Measurements from ENCODE around the gene XYLT1. TPM values are rescaled to one million over a fixed set of nuclear protein-coding genes. Genes with fewer than 3 reads are reported as not detected.
A peak's percentile ranks its signal among the peaks of the same experiment; 100 is the strongest.
"Not testable (repeated sequence)": the region's sequence is repeated elsewhere in the genome, so short reads cannot be mapped to it uniquely, and the experiment has no call there.

Gene XYLT1
- total RNA-seq, 1 donor from 2014 or later, result 14.7 TPM

DNA sequence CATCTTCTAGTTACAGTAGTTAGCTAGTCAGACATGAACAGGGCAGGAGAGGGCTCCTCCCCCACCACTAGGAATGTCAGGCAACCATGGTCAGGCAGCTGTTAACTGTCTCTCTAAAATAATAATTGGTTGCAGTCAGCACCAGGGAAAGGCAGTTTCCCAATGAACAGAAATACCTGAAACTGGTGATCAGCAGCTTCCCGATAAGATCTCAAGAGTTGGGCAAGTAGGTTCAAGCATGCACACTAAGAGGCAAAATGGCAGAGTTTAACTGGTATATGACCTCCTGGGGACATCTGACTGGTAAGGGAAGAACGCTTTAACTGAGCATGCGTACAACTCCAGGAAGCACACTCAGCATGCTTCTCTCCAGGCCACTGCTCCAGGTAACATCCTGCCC lies 12.6 kb upstream of the XYLT1 start:
- no peak for DNase-seq

DNA sequence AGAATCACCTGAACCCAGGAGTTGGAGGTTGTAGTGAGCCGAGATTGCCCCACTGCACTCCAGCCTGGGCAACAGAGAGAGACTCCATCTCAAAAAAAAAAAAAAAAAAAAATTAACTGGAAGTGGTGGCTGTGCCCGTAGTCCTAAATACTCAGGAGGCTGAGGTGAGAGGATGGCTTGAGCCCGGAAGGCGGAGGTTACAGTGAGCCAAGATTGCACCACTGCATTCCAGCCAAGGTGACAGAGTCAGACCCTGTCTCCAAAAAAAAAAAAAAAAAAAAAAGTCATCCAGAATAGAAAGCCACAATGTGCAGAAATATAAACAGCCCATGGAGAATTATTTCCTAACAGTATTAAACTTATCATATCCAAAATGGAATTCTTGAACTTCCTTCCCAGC lies 11.6 kb upstream of the XYLT1 start:
- DNase-seq, result not testable (repeated sequence)

DNA sequence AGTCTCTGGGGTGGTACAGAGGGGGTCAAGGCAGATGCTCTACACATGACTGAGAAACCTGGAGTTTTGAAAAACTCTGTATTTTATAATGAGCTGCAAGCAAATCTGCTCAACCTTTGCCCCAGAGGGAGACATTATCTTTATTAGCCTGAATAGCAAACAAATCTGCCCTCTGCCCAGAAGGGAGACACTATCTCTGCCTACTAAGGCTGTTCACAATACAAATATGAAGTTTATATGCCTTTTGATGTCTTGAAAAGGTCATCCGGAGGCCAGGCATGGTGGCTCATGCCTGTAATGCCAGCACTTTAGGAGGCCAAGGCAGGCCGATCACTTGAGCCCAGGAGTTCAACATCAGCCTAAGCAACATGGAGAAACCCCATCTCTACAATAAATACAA lies 11.0 kb upstream of the XYLT1 start:
- DNase-seq, result no peak

DNA sequence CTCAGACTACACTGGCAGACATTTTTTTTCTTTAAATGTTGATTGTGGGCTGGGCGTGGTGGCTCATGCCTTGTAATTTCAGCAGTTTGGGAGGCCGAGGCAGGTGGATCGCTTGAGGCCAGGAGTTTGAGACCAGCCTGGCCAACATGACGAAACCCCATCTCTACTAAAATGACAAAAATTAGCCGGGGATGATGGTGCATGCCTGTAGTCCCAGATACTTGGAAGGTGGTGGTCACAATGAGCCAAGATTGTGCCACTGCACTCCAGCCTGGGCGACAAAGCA lies 6.4 kb upstream of the XYLT1 start:
- DNase-seq, result not testable (repeated sequence)

GRCh38 chr16:17476414-17477259 lies 5.9 kb upstream of the XYLT1 start:
- DNase-seq, result peak; percentile 43

GRCh38 chr16:17475104-17475503 lies 4.3 kb upstream of the XYLT1 start:
- DNase-seq, result no peak

DNA sequence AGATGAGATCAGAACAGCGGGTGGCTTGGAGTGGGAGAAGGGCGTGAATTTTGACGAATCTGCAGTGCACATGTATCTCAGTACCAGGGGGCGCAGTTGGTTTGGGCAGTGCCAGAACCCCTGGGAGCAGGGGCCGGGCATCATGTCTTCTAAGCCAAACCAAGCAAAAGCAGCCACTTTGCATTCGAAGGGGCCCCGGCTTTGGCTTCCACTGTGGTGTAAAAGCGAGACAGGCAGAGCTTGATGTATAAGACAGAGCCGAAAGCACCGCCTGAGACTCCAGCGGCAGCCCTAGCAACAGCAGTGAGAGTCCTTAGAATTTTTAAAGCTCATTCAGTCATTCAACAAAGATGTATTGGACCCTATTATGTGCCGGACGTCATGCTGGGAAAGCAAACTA lies 3.8 kb upstream of the XYLT1 start:
- no peak for DNase-seq

- DNase-seq, result no peak
Observed at GRCh38 chr16:17474037-17474436, 3.3 kb upstream of the XYLT1 start.

DNA sequence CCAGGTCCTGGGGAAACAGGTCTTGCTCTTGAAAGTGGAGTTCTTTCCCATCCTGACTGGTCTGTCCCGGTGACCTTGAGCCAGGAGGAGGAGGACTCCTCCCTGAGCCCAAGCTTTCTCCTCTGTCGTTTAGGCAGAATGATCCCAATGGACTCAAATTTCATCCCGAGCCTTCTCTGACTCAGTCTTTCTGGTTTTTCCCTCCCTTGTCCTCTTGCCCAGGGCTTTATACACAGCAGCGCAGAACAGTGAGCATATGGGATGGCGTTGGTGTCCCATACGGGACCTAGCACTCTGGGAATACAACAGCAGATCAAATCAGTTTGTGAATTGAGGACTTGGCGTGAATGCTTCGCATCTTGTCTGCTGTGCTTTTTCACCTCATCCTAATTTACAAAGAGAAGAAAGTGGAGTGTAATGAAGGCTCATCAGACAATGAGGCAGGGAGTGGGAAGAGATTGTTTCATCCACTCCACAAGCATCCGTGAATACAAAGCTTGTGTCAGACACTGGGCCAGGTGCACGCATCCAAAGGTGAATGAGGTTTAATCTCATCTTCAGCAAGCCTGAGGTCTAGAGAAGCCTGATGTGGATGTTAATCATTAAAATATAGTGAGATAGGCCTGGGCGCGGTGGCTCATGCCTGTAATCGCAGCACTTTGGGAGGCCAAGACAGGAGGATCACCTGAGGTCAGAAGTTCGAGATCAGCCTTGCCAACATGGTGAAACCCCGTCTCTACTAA lies 1.1 kb upstream of the XYLT1 start:
- DNase-seq, result no peak

DNA sequence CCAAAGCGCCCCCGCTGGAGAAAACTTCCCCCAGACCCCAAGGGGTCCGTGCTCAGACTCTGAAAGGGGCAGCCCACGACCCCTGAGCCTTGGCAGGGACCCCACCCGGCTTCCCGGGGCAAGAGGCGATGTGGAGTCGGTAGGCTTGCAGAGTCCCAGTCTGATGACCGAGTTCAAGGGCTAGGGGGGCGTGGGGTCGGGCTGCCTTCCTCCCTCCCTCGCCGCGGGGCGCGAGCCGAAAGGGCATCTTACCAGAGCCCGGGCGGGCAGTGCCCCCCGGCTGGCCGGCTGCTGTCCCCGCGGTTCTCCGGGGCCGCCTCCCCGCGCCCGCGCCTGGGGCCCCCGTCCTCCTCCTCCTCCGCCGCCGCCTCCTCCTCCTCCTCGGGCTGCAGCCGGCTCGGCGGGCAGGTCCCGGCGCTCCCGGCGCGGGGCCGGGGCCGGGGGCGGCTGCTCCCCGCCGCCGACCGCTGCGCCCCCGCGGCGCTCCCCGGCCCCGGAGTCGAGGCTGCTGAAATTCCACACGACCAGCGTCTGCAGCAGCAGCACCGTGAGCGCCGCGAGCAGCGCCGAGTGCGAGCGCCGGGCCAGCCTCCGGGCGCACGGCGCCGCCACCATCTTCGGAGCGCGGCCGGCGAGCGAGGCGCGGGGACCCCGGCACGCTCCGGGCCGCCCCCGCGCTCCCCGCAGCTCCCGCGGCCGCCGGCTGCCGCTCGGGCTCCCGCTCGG lies 415 bp downstream of the XYLT1 start:
- no peak for DNase-seq

DNA sequence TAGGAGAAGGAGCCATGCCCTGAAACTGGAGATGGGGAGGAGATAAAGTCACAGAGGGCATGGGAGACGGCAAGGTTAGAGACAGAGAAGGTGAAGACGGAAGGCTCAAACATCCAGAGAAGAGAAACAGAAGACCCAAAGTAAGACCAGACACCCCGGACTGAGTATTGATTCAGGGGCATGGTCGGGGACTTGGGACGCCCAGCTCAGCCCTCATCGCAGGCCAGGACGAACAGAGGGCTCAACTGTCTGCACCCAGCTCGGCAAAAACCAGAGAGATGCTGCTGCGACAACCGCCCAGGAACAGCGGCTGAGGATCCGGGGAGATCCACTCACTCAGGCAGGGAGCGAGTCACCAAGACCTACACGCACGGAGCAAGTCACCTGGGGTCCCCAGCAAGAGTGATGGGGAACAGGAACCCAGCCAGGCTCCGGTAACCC lies 999 bp downstream of the XYLT1 start:
- DNase-seq, result no peak

- DNase-seq, result peak; percentile 26
Observed at GRCh38 chr16:17469011-17469740, 1.6 kb downstream of the XYLT1 start.

DNA sequence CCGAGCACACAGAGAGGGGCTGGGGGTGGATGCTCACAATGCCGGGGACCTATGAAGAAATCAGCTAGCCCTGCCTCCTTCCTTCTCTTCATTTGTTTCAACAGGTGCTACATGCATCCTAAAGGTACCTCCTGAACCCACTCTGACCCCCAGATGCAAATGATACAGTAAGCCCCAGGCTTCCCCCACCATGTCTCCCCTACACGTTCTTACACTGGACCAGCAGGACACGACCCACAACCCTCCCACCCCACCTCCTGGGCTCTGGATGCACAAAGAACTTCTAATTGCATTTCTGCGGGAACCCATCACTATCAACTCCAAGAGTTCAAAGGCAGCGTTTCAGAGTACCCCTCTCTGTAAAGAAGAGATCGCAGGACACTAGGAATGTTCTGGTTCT lies 2.1 kb downstream of the XYLT1 start:
- no peak for DNase-seq

GRCh38 chr16:17467923-17468540 lies 2.7 kb downstream of the XYLT1 start:
- DNase-seq, result peak; percentile 63

DNA sequence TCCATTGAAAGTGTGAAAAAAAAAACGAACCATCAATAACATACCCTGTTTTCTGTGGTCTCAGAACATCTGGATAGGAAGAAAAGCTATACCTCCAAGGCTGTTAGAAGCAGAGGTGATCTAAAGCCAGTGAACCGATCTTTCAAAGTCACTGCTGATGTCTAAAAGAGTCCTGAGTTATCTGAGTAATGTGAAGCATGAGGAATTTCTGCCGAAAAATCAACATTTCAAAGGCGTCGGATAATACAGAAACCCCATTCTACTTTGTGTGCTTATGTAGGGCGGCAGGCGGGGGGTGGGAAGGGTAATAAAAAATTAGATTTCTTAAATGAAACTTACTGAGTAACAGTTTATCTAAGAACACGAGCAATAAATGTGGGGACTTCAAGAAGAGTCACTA lies 3.9 kb downstream of the XYLT1 start:
- no peak for DNase-seq

DNA sequence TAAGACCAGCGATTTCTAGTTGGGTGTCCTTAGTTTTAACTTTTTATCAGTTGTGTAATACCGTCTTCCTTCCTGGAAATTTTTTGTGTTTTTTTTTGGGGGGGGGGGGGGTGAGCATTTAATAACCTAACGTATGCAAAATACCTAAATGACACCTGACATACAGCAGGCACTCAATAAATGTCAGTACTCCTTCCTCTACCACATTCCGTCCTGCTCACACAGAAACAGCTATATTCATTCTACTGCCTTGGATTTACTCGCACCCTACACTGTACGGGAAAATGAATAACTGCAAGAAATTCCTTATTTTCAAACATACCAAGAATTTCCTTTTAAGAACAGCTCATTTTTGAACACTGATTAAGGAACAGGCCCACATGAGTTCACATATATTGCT lies 5.3 kb downstream of the XYLT1 start:
- DNase-seq, result no peak

DNA sequence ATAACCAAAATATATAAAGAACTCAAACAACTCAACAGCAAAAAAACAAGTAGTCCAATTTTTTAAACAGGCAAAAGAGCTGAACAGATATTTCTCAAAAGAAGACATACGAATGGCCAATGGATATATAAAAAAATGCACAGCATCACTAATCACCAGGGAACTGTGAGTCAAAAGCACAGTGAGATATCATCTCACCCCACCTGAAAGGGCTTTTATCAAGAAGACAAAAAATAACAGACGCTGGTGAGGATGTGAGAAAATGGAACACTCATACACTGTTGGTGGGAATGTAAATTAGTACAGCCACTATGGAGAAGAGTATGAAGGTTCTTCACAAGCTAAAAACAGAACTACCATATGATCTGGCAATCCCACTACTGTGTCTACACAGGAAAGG lies 7.4 kb downstream of the XYLT1 start:
- DNase-seq, result no peak

- DNase-seq, result no peak
Observed at GRCh38 chr16:17461951-17462729, 8.6 kb downstream of the XYLT1 start.

GRCh38 chr16:17460890-17461289 lies 9.9 kb downstream of the XYLT1 start:
- no peak for DNase-seq

GRCh38 chr16:17459903-17460521 lies 10.7 kb downstream of the XYLT1 start:
- DNase-seq, result no peak

DNA sequence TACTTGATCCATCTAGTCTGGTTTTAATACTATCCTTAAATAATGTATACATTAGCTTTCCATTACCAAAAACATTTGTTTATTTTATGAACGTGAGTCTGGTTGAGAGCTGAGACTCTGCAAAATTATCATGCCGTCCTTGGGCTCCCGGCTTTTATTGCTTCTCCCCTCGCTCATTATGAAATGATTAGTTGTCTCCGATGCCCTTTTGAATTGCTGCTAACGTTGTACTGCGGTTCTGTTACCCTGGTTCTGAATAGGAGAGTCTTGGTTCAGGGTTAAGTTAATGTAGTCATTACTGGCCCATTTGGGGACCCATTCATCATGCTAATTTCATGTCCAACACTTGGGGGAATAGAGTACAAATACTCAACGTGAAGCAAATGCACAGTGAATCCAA lies 12.8 kb downstream of the XYLT1 start:
- DNase-seq, result no peak
